GM12872 (cell line): ENCODE results near the gene CDIP1.

Experiments used
- TF ChIP-seq, protein P1 (sequence below): IDR thresholded peaks from 3 replicates; pipeline ENCODE4 v1.5.1; 2011; ENCODE audit warnings: low read depth, mild to moderate bottlenecking, low read length, moderate library complexity; ENCODE audit not compliant: insufficient read depth

Gene CDIP1

DNA sequence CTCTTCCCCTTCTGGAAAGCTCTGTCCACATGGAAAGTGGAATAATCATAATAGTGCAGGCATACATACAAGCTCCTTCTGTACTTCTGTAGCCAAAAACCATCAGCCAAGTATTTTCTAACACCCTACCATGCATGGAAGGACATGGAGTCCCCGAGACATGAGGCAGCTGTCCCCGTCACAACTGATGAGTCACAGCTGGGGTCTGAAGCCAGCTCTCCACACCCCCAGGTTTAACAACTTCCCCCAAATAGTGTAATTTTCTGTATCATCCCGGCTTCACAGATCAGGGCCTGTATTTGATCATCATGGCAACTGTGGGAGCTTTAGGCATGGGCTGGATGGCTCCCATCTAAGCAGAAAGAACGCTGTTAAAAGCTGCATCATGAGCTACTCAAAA lies 34.1 kb upstream of the CDIP1 start:
- TF ChIP-seq, protein P1, sequence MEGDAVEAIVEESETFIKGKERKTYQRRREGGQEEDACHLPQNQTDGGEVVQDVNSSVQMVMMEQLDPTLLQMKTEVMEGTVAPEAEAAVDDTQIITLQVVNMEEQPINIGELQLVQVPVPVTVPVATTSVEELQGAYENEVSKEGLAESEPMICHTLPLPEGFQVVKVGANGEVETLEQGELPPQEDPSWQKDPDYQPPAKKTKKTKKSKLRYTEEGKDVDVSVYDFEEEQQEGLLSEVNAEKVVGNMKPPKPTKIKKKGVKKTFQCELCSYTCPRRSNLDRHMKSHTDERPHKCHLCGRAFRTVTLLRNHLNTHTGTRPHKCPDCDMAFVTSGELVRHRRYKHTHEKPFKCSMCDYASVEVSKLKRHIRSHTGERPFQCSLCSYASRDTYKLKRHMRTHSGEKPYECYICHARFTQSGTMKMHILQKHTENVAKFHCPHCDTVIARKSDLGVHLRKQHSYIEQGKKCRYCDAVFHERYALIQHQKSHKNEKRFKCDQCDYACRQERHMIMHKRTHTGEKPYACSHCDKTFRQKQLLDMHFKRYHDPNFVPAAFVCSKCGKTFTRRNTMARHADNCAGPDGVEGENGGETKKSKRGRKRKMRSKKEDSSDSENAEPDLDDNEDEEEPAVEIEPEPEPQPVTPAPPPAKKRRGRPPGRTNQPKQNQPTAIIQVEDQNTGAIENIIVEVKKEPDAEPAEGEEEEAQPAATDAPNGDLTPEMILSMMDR, result no peak

DNA sequence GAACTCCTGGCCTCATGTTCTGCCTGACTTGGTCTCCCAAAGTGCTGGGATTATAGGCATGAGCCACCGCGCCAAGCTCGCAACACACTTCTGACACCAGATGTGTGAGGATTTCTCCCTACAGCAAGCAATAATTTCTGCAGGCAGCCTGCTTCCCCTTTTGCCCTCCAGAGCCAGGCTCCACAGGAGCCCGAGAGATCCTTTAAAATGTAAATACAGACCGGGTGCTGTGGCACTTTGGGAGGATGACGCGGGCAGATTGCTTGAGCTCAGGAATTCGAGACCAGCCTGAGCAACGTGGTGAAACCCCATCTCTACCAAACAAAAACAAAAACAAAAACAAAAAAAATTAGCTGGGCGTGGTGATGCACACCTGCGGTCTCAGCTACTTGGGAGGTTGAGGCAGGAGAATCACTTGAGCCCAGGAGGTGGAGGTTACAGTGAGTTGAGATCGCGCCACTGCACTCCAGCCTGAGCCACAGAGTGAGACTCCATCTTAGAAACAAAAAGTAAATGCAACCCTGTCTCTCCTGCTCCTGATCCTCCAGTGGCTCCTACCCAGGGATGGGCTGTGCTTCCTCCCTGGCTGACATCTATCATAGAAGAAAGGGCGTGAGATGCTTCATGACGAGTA lies 32.2 kb upstream of the CDIP1 start:
- TF ChIP-seq, protein P1, result no peak

DNA sequence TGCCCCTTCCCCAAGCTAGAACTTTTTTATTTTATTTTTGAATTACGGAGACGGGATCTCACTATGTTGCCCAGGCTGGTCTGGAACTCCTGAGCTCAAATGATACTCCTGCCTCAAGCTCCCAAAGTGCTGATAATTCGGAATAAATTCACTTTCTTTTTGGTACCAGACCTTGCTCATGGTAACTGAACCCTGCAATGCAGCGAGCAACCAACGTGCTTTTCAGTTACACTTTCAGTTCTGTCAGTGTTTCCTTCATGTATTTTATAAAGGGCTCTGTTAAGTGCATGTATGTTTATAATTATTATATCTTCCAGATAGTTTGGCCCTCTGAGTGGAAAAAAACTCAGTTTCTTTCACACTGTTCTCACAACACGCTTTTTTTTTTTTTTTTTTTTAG lies 31.5 kb upstream of the CDIP1 start:
- TF ChIP-seq, protein P1, result no peak

DNA sequence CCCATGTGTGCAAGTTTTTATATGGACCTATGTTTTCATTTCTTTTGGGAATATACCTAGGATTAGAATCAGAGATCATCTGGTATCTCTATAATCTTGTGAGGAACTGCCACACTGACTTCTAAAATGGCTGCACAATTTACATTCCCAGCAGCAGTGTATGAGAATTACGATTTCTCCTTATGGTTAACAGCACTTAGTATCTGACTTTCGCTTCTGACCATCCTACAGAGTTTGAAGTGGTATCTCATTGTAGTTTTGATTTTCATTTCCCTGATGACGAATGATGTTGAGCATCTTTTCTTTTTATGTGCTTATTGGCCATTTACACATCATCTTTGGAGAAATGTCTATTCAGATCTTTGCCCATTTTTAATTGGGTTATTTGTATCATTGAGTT lies 27.6 kb upstream of the CDIP1 start:
- TF ChIP-seq, protein P1, result no peak

DNA sequence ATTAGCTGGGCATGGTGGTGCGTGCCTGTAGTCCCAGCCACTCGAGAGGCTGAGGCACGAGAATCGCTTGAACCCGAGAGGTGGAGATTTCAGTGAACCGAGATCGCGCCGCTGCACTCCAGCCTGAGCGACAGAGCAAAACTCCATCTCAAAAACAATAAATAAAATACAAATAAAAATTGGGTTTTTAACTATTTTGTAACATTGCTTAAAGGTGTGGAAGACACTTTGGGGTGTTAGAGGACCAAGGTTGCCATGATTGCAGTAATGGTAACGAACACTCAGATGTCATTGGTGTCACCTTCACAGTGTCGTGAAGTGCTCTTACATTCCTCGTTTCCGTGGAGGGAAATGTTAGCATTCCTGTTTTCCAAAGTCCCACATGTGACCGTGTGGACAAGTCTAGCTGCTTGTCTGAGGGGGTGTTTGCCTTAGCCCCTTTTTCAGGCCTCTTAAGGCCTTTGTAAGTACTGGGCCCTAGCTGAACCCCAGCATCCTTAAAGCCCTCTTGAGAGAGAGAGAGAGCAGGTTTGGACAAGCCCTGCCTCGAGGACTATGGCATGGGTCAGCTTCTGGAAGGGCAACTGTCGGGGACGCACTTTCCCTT lies 26.2 kb upstream of the CDIP1 start:
- TF ChIP-seq, protein P1, result no peak

DNA sequence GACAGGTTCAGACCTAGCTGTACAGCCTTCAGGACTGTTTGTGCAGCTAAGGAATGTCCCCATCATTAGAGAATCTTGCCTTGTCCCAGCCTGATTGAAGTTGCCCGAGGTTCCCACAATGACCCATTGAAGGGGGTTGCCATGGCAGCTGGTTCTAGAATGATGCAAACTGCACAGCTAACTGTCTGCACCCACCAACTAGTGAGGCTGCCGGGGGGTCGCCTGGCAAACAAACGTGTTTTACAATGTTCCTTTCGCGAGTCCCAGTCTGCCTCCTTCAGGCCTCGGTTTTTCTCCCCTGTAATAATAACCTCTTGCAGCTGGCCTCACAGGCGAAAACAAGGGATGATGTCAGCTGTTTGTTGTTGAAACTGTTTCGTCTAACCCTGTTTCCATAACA lies 23.0 kb upstream of the CDIP1 start:
- TF ChIP-seq, protein P1, result no peak

DNA sequence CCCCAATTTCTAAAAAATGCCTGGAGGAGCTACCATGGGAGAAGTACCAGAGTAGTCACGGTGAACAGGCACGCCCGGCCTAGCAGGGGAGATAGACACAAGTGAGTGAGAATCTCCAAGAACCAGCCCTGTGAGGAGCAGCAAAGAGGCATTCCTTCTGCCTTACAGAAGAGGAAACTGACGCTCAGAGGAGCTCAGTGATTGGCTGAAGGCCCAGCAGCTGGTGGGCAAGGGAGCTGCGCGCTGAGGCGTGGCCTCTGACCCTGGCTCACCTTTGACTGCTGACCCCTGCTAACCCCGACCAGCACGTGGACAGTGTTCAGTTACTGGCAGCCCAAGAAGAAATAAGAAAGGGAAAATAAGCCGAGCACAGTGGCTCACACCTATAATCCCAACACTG lies 19.4 kb upstream of the CDIP1 start:
- TF ChIP-seq, protein P1, result no peak

DNA sequence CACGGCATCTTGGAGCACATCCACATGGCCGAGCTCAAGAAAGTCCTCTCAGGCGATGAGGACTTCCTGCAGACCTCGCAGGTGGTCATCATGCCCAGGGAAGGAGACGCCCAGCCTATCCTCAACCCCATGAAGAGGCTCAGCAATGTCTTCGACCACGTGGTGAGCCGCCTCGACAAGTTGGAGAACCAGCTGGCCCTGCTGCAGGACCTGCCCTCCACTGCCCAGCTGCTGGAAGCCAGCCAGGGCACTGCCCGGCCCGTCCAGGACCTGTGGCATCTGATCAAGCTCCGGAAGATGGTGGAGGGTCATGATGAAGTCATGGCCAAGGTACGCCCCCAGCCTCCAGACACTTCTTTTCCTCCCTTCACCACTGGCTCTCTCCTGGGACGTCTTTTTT lies 18.0 kb upstream of the CDIP1 start:
- TF ChIP-seq, protein P1, result no peak
